Measurements from ENCODE around the gene NDFIP2.

Gene NDFIP2

DNA sequence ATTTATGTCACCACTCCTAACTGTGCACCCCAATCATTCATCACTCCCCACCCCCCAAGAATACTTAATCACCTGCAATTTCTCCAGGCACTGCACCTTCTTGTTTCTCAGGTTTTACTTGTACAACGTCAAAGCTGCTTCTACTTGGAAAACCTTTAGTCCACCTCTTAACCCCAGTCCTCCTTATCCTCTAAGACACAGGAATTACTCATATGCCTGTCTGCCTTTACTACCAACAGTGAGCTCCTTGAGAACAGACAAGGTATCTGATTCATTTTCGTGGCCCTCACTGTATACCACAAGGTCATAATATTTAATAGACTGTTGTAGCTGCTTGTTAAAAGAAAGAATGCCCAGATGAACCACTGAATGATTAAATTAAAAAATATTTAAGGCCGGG lies 21.0 kb upstream of the NDFIP2 start:
- DNase-seq, result no peak

DNA sequence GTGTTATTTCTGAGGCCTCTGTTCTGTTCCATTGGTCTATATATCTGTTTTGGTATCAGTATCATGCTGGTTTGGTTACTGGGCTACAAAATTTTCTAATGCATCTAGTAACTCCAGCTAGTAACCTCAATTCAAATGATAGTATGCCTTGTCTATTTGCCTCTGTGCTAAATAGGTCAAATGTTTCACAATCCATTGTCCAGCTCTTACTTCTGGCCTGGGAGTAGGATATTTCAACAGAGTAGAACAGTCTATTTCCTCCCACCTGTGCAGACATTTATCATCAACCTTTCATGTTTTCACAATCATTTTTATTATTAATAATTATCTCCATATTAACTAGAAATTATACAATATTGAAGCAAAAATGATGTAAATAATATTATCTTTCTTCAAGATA lies 18.1 kb upstream of the NDFIP2 start:
- DNase-seq, result no peak

DNA sequence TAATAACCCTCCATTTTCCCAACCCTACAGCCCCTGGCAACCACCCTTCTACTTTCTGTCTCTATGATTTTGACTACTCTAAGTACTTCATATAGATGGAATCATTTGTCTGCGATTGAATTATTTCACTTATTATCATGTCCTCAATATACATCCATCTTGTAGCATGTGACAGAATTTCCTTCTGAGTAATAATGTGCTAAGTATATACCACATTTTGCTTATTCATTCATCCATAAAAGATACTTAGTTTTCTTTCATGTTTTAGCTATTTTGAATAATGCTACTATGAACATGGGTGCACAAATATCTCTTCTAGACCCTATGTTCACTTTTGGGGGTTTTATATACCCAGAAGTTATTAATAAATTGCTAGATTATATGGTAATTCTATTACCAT lies 17.4 kb upstream of the NDFIP2 start:
- DNase-seq, result no peak

DNA sequence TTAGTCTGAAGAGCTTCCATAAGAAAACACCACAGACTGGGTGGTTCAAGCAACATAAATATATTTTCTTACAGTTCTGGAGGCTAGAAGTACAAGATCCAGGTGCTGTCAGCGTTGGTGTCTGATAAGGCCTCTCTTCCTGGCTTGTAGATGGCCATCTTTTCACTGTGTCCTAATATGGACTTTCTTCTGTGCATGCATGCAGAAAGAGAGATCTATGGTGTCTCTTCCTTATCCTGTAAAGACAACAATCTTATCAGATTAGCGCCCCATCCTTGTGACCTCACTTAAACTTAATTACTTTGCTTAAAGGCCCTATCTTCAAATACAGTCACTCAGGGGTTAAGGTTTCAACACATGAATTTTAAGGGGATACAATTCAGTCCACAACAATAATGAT lies 14.1 kb upstream of the NDFIP2 start:
- no peak for DNase-seq

DNA sequence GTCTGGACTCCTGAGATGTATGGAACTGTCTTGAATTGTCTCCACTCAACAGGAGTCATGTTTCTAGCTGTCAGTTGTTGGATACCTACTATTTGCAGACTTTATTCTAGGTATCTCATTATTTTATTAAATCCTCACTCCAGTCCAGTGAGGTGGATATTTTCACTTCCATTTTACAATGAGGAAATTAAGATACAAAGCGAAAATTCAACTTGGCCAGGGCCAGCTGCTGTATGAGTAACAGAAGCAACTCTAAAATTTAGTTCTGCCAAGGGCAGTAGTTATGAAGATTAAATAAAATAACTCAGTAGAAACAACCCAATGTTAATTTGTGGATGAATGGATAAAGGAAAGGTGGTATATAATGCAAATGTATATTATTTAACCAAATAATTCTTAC lies 12.6 kb upstream of the NDFIP2 start:
- no peak for DNase-seq

DNA sequence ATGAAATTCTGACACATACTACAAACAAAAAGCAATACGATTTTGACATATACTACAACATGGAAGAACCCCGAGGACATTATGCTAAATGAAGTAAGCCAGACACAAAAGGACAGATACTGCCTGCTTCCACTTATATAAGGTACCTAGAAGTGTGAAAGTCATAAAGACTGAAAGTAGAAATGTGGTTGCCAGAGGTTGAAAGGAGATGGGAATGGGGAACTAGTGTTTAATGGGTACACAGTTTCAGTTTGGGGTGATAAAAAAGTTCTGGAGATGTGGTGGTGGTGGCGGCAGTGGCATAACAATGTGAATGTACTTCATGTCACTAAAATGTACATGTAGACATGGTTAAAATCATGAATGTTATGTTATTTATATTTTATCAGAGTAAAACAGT lies 12.1 kb upstream of the NDFIP2 start:
- no peak for DNase-seq

DNA sequence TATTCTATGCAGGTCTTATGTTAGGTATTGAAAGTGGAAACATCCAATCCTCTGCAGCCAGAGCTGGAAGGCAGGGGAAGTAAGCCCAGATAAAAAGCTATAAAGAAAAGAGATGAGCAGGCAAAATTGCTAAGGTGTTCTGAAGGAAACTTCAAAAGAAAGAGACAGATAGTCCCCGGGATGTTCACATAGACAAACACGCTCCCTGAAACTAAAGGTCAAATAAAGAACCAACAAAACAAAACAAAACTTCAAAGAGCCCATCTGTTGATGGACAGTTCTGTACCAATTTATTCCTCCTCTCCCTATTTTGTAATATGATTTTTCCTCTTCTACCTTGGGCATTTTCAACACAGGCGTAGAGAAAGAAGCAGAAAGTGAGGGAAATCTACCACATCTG lies 11.3 kb upstream of the NDFIP2 start:
- no peak for DNase-seq

DNA sequence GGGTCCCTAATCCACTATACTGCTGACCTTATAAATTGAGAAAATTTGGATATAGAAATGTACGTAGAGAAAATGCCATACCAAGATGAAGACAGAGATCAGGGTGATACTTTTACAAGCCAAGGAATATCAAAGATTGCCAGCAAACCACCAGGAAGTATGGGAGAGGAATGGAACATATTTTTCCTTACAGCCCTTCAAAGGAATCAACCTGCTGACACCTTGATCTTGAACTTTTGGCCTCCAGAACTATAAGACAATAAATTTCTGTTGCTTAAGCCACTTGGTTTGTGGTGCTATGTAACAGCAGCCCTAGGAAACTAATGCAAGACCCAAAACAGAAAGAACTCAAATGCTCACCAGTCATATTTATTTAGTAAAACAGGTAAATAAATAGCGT lies 10.3 kb upstream of the NDFIP2 start:
- no peak for DNase-seq

DNA sequence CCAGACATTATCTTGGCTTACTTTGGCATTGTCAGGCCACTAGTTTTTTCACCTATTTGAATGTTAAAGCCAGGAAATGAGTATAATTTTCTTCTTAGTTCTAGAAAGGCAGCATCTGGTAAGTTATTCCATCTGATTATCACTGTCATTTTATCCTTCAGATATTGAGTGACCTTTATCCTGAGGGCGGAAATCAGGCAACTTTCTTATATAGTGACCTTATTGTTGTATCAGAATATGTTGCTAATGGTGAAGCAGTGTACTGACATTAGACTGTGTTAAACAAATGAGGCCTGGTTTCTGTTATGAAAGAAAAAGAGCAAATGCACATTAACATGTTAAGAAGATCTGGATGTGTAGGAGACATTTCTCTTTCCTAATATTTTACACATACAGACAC lies 5.4 kb upstream of the NDFIP2 start:
- no peak for DNase-seq

DNA sequence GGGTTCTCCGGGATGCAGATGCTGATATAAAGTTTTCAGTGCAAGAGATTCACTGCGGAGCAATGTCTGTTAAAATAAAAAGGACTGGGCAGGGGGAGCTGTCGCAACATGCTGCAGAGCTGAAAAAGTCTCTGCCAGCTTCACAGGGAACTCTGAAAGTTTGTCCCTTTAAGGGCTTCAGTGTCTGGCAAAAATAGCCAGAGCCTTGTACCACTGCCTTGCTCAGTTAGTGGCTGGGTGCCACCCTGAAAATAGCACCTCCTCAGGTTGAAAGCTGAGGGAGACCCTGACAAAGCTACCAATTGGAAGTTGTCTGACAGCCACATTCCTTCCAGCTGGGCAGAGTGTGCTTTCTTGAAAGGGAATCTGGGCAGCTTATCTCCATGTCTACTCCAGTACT lies 3.0 kb upstream of the NDFIP2 start:
- DNase-seq, result no peak

DNA sequence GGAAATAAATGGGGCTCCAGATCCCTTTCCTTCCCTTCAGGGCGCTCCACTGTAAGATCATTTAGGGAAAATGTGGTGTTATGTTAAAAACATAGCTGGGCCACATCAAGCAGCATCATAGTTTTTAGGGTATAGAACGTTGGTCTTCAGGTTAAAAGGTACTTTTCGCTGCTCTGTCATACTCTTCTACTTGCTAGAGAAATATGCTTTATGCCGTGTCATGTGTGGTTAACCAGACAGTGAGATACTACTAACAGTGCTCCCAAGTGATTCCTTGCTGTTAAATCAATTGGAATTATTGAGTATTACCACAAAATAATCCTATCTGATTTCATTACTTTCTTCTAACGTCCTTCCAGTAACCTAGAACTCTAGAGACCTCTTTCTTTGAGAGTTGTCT lies 1.1 kb upstream of the NDFIP2 start:
- no peak for DNase-seq

DNA sequence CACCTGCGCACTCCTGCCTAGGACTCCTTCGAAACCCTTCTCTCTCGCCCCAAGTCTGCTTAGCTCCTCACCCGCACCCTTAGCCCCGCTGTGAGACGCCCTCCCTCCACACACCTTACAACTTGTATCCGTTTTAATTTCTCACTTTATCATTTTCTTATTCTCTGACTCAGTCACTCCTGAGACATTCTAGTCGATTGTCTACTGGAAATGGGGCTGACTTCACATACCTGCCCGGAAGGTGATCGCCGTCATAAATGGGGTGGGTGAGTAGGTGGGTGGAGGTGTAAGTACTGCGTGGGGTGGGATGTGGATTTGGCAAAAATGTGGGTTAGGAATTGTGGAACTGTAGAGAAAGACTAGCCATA lies 714 bp downstream of the NDFIP2 start:
- DNase-seq, result peak; percentile 68

DNA sequence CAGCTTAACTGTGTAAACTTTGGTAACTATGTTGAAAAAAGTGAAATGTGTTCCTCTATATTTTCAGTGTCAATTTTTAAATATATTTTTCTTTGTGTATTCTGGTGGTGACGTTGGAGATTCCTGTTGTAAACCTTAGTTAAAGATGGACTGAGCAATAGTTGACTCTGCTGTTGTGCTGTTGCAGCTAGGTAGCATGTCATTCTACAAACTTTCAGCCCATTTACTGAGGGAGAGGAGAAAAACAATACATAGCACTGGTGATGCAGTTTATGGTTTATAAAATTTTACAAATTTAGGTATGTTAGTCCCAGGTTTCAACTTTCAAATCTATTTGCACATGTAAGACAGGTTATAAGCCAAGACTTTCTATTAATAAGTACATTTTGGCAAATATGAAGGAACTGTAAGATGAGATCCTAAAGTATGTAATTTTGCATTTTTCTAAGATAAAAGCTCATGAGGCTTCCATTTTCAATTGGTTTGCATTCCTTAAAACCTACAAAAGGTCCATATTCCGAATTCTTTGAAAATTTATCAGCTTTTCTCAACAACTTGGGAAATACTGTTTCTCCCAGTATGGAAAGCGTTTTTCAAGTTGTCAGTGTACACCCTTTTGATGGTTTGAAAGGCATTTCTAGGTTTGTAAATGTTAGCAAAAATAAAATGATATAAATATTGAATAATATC lies 1.5 kb downstream of the NDFIP2 start:
- DNase-seq, result no peak

DNA sequence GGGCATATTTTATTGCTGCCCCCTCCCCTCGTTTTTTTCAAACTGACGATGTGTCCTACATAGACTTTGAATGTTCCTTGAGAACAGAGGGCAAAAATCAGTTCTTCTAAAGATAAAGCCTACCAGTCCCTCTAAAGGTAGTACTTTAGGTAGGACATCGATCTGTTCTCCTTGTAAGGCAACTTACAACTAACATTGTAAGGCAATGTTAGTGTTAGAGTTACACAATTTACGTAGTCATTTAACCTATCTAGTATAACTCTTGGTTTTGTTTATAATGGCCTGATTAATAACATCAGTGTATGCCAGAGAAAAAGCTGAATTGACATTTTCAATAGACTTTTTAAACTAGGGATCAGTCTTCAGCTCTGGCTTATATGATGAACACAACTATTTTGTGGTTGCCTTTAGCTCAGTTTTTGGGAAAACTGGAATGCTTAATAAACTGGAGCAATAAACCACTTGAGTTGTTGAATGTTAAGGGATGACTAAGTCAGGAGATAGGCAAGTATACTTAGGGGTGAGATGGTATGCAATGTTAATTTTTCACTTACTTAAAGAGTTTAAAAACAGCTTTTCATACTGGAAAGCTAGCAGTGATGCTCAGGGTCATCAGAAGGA lies 2.2 kb downstream of the NDFIP2 start:
- DNase-seq, result no peak

DNA sequence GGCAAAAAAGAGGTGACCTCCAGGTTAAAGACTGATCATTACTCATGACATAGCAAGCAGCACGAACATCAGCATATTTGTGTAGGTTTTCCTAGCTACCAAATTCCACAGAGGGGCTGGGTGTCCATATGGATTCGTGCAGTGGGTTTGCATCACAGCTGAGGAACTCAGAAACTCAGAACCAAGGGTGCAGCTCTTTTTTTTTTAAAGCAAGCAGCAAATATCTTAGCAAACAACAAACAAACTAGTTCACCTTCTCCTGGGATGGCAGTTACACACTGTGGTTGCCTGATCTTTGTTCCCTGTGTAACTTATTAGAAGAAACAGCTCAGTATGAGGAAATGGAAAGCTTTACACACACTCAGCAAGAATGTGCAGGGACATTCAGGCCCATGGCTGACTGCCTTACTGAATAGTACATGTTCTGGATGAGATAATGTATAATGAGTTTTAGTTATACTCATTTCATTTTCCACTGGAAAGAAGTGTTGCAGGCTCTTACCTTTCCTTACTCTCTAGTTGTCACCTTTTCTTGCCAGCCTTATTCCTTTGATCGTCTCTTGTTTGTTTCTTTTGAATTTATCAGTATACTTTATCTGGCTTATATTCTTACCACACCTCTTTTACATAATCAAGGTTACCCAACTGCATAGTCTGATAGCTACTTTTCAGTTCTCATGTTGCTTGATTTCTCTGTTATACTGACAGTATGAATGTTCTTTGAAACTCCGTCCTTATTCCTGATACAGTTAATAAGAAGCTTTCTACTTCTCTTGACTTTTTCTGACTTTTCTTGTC lies 4.3 kb downstream of the NDFIP2 start:
- DNase-seq, result peak; percentile 41

DNA sequence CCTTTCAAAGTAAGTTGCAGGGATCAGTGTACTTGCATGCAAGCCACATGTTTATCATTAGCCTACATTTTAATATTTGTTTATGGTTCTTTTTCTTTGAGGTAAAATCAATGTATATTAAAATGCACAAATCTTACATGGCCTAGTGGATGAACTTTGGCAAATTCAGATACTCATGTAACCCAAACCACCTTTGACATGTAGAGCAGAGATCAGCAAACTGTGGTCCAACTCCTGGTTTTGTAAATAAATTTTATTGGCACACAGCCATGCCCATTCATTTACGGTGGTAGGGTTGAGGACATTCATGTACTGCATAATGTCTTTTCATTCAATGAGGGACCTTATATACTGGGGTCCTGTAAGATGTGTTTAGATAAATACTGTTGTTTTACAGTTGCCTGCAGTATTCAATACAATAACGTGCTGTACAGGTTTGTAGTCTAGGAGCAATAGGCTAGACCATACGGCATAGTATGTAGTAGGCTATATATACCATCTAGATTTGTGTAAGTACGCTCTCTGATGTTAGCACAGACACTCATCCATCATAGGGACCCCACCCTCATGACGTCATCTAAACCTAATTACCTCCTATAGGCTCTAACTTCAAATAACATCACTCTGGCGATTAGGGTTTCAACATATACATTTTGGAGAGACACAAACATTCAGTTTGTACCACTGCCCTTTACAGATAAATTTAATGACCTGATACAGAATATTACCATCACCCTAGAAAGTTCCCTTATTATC lies 5.7 kb downstream of the NDFIP2 start:
- DNase-seq, result no peak

DNA sequence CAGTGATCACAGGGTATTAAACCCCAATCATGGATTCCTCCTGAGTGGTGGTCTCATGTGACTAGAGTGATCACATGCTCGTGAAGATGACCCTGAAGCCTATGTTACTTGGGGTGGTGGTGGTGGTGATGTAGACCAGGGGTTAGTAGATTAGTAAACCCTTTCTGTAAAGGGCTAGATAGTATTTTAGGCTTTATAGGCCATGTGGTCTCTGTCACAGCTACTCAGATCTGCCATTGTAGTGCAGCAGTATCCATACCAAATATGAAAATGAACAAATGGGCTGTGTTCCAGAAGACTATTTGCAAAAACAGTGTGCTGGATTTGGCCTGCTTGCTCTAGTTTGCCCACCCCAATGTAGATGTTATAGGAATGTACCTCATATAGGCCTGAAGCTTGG lies 9.4 kb downstream of the NDFIP2 start:
- no peak for DNase-seq

DNA sequence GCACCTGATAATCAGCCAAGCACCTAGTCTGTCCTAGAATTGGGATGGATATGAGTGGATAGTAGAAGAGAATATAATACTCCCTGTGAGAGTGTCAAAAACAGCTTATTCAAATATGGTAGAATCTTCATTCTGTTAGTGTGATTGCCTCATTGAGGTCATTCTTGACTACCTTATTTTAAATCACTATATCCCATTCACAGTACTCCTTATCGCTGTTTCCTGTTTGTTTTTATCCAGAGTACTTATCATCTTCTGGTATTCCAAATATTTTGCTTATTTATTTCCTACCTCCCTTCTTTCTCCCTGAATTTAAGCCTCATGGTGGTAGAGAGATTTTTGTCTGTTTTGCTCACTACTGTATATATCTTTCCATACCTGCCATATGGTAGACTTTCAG lies 9.9 kb downstream of the NDFIP2 start:
- DNase-seq, result no peak

DNA sequence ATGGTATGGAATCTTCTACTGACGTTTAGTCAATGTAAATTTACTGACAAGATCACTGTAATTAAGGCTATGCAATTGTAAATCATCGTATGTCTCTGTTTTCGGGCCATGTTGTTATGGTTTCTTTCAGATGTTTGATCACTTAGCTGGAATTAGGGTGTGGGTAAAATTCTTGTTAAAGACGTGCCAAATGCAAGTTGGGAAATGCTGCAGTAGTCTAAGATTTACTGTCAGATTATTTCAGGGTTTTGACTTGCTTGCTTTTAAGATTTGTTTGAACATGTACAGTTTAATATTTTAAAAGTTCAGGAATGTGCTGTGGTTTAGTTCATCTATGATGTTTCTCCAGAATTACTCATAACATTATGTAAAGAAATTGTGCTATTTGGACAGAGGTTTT lies 10.8 kb downstream of the NDFIP2 start:
- DNase-seq, result no peak

DNA sequence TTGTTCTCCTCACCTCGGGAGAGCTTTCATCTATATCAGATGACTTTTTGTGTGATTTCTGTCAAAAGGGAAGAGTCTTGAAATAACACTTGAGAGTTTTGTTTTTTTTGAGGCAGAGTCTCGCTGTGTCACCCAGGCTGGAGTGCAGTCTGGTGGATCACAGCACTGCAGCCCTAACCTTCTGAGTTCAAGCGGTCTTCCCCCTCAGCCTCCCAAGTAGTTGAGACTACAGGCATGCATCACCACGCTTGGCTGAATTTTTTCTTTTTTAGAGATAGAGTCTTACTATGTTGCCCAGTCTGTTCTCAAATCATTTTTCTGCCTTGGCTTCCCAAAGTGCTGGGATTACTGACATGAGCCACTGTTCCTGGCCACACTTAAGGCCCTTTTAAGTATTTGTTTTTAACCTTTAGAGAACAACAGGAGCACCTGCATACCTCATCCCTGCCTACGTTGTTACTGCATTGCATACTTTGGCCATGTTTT lies 11.4 kb downstream of the NDFIP2 start:
- DNase-seq, result peak; percentile 37

DNA sequence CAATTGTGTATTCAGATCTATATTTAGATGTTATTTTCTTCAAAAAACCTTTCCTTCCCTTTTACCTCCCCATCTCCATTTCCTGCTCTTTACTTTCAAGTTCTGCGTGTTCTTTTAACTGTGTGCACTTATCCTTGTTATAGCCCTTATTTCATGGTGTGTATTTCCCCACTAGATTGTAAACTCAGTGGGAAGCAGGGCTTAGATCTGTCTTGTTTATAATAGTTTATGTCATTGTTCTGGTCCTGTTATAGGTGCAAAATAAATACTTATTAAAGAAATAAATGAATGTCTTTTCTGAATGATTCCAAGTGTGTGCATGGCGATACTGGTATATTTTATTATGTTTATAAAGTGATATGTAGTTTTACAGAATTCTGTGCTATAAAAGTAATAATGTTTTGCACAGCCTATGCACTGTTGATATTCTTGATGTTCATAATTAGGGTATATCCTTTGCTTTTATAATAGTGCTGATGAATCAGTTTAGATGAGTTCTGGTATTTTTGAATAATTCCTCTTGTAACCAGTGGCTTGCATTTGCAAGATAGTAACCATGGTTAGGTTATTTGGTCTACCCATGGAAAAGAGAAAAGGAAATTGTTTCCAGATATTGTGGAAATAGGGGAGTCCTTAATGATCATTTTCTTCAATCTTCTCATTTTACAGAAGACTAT lies 12.1 kb downstream of the NDFIP2 start:
- no peak for DNase-seq

DNA sequence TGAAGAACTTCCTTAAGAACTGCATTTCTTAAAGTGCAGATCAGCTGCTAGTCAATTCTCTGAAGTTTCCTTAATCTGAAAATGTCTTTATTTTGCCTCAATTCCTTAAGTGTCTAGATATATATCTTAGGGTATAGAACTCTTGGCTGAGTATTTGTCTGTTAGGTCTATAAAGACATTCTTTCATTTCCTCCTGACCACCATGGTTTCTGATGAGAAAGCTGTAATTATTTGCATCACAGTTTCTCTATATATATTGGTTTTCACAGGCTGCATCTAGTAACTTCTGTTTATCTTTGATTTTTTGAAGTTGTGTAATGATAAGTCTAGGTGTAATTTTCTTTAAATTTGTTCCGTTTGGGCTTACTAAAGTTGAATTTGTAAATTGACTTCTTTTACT lies 15.2 kb downstream of the NDFIP2 start:
- no peak for DNase-seq

DNA sequence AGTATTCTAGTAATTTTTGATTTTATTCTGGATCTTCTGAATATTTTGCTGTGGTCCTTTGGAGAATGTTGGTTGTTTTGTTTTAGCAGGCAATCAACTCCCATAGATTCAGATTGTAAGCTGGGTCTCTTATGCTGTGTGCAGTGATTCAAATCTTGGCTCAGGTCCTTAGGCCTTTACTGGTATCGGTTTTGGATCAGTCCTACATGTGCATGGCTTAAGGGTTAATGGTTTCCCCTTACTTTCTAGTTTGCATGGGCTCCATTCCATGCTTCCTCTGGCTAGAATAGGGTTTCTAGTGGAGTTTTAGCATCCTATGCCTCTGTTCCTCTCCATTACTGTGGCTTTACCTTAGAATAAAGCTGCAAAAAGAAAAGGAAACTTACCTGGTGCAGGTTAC lies 16.1 kb downstream of the NDFIP2 start:
- DNase-seq, result no peak

Data from activated CD4-positive, alpha-beta T cell treated with anti-CD3 and anti-CD28 coated beads, Interleukin-2, amount 50 U/mL, for 16 hours (primary cell).